ENCODE measurements around the gene CACNA2D3.

The CACNA2D3 gene

DNA sequence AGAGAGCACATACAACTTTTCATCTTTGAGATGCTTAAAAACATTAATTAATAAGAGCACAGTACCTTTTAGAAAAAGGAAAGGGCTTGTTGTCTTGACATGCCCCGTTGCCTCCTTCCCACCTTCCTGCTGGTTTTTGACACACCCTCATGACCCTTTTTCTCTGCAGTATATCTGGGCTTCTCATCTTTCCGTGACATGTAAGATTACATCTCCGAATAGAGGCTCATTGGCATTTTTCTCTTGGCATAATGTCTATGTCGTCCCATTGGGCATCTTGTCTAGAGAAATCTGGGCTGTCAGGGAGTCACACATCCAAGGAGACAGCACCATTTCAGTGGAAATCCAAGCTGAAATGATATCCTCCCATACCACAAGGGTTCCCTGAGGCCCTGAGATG lies 741.4 kb downstream of the CACNA2D3 start:
- no peak for DNase-seq

DNA sequence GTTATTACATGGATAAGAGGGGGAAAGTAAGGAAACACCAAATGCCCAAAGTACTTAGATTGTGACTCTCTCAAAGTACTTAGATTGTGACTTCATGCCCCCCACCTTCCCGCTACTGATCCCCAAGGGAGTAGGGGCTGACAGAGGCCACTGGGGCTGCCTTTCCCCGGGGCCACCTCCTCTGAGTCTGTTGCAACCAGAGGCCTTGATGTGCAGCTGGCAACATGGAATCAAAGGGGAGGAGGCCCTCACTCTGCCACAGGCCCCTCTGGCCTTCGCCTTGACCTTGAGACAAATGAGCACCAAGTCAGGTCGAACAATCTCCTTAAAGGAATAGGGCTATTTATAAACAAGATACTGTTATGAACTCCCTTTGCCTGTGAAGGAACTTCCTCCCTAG lies 743.0 kb downstream of the CACNA2D3 start:
- no peak for DNase-seq

DNA sequence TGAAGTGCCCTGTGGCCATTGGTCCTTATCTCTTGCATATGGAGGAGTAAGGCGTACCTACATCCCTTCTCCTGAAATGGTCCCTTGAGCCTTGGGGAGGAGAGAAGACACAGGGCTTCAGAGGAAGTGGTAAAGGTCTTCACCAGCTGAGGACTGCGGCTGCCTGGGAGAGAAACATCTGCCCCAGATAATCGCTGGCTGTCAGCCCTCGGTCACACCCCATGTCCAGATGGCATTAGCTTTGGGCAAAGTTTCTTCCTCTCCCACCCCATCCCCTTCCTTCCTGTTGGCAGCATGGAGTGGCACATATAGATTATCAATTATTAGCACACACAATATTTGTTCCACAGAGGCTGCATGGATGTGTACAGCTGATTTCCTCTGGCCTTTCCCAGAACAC lies 743.9 kb downstream of the CACNA2D3 start:
- no peak for DNase-seq

DNA sequence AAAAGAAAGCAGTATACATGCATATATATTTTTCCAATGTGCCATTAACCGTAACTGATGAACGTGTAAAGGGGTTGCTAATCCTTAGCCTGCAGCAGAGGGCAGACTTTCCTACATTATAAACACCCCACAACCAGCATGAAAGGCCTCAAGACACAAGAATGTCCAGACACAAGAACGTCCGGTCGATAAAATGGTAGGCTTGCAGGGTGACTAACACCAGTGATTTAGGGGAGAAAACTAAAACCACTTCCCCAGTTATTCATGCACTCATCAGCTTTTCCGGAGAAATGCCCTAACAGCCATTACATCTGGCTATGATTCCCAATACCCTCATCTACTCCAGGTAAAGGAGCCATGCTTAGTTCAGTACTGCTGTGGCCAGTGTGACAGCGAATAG lies 748.1 kb downstream of the CACNA2D3 start:
- no peak for DNase-seq

DNA sequence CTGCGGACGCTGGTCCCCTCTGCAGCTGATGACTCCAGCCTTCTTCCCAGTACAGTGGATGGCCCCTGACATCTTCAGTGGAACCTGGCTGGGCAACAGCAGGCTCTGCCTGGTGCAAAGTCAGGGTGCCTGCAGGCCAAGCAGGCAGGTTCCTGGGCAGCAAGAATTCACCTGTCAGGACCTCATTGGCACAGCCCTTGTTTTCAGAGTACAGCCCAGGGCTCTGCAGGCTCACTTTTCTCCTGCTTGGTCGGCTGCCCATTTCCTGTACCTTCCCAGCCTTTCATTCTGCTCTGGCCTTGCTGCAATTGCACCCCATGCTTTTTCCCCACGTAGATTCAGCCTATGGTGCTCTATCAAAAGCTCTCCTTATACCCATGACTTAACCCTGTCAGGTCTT lies 749.5 kb downstream of the CACNA2D3 start:
- DNase-seq = no peak

DNA sequence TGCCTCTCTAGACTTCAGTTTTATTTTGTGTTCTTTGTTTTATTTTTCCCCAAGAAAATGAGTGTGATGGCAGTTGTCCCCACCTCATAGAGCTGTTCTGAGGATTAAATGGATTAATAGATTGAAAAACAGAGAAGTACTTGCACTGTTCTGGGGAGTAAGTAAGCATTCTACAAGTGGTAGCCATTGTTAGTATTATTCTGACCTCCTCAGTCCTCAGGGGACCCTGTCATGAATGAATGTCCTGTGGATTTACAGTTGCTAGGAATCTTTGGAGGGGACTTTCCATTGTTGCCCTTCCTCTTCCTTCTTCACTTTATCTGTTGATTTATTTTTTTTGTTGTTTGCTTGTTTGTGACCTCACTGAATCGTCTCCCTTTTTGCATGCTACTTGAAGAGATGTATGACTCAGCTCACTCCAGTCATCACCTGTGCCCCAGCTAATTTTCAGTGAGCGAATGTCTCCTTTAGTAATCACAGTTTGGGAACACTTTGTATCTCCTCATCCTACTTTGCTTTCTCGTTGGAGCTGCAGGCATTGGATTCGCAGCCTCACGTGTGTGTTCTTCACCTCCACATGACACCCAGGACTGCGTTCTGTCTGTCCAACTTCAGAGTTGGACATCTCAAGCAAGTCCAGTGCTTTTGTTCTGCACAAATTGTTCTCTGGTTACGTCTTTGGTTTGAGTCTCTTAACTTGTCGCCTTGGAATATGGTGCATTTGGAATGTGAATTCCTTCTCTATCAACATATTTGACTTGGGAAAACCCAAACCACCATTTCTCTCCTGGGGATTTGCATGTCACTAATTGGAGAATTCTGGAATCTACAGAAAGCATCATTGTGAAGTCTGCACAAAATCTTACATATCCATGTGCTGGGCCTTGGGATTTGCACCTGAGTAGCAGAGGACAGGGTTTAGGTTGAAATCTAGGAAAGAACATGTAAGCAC lies 751.0 kb downstream of the CACNA2D3 start:
- DNase-seq = no peak

DNA sequence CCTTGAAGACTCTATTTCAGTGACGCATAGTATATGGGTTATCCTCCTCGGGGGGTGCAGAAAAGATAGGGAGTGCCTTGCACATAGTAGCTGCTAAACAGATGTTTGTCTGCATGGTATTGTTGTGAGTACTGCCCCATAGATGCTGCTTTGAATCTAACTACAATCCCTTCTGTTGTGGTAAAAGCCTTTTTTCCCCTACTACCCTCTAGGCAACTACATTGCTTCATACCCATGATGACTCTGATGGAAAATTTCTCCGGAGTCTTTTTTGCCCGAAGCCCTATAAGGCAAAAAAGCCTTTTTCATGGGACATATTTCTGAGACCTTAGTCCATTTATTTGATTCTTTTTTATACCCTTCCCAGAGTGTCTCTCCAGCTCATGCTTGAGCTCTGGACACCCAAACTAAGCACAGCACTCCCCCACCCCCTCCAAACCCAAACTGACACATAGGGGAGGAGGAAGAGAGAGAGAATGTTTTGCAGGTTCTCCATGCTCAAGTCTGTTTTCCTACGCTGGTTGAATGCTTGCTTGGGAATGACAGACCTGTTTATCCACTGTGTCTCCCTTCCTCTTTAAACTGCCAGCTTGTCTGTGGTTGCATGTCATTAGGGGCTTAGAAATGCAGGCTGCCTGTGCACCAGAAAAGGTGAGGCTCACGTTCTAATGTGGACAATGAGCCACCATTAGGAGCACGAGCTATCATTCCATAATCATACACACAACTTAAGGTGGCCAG lies 752.6 kb downstream of the CACNA2D3 start:
- no peak for DNase-seq

DNA sequence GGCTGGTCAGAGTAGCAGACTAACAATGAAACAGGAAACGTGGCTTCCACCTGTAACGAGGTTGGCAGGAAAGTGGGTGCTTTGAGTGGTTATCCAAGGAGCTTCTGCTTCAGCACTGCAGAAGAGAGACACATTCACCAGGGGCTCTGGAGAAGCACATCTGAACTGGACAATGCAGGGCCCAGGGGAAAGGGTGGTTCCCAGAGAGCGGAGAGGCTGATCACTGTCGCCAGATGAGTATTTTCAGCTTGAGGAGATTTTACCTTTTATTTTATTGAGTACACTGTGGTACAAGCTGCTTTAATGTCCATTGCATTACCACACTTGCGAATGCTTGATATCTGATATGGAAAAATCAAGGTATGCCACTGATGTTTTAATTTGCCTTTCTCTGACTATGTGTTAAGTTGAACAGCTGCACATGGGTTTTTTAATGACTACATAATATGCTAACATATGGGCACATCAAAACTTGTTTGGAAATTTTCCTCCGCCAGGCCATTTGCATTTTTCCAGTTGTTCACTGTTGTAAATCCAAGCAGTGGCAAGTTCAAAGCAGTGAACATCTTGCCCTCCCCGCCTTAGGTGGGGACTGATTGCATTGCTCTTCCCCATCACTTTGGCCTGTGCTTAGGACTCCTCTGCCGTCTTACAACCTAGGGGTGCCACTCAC lies 753.4 kb downstream of the CACNA2D3 start:
- DNase-seq = no peak

DNA sequence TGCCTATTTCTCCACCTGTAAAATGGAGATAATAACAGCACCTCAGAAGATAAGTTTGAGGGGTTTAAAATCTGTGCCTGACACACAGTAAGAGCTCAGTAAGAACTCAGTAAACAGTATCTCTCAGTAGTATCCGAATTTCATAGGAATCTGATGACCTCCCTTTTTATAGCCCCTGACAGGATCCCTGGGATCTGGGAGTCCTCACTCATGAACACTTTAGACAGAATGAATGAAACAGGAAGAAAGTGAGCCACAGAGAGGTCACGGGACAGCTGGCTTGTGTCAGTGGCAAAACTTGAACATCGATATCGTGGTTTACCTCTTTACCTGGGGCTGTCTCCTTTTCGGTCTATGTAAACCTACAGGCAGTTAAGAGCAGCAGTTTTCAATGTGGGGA lies 754.3 kb downstream of the CACNA2D3 start:
- no peak for DNase-seq

DNA sequence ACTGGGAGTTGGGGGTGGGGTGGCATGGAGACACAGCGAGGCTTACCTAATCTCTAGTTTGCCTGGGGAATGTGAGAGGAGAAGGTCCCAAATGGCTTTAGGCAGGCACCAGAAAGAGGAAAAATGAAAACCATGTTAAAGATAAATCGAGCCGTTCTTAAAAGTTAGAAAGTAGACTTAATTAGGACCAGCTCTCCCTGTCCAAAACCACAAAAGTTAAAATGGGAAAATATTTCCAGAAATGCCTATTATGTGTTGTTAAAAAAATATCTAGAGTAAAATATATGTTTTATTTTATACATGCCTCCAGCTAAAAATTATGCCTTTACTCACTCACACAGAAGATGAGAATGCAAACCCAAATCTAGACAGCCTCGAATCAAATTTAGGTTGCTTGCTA lies 755.4 kb downstream of the CACNA2D3 start:
- DNase-seq = no peak

DNA sequence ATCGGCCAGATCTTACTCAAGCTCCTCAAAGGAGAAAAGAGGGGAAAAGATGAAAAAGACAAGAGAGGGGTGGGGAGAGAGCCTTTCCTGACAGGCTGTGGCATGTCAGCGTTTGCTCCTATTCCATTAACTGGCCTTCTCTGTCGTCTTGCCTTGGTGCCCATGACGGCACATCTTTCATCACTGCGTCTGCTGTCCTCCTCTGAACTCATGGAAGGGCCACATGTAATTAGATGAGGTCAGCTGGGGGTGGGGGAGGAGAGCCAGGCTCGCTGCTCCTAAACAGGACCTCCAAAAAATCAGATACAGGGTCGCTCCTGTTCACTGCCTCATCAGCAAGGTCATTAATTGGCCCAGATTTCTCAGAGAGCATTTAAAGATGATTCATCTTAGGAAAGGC lies 755.8 kb downstream of the CACNA2D3 start:
- DNase-seq = no peak

DNA sequence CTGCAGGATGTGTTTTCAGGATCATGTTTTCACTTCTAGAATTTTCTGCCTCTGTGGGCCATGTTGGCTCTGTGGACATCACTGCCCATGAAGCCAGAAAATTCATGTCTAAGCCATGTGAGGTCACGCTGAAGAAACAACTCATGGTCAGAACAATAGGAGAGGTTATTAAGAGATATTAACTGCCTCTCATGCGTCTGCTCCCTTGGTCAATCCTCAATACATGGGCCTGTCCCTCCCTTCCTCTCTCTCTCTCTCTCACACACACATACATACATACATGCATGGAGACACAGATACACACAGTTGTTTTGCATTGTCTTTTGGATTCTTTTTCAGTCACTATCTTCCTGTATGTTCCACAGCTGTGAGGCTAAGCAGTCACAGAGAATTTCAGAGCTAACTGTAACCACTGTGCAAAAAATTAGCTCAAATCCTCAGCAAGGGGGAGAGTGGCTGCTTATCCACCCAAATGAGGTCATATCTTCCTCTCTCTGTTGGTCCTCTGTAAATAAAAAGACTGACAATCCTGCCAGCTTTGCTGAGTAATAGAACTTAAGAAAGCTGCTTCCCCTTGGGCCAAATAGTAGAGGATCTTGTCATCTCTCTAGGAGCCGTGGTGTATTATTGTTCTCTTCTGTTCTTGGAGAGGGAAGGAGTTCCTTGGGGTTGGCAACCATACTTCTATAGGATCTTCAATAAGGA lies 759.9 kb downstream of the CACNA2D3 start:
- DNase-seq = no peak

DNA sequence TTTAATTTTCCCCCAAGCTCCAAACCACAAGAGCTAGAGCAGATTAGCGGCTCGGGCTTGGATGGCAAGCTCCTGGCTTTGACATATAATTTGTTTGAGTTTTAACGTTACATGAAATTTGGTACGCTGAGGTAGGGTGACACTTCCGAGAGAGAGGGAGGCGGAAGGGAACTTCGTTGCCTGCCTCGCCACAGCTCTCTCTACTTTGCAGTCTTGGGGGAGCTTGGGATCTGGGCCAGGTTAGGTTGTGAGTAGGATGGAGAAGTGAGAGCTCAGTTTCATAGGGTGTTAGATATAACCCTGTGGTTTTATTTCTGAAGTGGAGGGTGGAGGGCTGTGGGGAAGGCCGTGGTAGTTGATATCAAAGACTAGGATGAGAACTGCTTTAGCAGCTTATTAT lies 765.8 kb downstream of the CACNA2D3 start:
- no peak for DNase-seq

DNA sequence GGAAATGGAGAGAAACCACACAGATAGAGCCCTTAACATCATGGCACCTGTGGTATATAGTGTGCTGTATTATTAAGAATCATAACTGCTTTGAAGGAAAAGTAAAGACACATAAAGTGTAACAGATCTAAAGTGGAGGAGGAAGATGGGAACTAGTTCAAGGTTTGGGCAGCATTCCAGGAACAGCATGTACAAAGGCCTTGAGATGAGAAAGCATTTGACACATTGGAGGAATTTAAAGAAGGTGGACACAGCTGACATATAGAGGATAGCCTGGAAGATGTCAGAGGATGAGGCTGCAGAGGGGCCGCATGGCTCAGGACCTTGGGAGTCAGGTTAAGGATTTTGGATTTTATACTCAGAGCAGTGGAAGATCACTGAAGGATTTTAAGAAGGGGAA lies 766.5 kb downstream of the CACNA2D3 start:
- no peak for DNase-seq

DNA sequence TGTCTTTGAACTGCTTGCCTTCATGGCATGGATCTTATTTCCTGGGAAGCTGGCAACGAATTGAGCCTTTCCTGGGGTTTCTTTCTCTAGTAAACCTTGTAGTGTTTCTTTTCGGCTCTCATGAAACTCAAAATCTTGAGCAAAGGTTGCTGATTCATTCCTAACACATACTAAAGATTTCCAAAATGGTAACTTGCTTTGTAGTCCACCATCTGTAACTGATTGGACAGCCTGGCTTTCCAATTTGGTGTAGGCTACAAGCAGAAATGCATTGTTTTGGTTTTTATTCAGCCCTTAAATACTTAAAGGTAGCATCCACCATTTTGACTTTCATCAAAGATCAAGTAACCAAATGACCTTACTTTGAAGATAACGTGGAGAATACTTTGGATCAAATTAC lies 767.4 kb downstream of the CACNA2D3 start:
- no peak for DNase-seq

DNA sequence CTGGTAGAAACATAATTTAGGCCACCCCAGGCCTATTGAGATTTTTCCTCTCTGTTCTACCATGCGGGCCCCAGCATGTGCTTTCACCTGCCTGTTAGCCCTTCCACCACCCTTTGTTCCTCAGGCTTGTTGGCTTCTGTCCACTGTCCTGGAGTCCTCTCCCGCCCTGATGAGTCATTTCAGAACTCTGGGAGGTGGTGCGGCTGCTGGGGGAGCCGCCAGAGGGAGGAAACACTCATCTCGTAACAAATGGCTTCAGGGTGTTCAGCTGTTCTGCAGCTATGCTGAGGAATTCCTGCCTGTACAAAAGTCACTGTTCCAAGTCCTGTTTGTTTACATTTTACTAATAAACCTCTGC lies 769.2 kb downstream of the CACNA2D3 start:
- DNase-seq = no peak

DNA sequence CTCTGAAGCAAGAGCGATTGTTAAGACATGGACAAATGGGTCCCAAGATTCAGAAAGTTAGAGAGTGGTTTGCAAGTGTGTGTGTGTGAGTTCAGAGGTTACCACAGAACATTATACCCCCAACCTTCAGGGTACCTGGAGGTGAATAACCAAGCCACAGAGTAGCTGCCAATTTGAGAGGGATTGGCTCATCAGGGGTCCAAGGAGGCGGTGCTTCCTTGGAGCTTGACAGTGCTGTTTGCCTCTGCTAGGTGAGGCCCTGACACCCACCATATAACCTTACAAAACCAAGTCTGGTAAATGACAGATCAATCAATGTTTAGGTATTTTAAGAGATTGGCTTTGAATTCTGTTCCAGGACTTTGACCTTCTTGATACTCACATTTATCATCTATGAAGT lies 769.8 kb downstream of the CACNA2D3 start:
- DNase-seq = no peak

DNA sequence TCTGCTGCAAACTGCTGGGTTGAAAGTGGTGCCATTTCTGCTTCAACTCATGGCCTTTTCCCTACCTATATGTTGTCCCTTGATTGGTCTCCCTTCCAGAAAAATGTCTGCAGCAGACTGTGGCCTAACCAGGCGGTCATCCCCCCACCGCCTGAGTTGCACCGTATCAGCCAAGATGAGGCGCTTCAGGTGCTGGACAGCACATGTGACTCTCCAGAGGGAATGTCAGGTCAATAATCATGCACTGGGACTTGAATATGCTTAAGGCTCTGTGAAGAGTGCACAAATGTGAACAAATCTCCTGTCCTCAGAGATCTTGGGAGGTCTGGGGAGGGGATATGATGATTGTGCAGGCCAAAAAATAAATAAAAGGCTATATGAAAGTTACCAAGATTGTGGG lies 773.3 kb downstream of the CACNA2D3 start:
- no peak for DNase-seq

DNA sequence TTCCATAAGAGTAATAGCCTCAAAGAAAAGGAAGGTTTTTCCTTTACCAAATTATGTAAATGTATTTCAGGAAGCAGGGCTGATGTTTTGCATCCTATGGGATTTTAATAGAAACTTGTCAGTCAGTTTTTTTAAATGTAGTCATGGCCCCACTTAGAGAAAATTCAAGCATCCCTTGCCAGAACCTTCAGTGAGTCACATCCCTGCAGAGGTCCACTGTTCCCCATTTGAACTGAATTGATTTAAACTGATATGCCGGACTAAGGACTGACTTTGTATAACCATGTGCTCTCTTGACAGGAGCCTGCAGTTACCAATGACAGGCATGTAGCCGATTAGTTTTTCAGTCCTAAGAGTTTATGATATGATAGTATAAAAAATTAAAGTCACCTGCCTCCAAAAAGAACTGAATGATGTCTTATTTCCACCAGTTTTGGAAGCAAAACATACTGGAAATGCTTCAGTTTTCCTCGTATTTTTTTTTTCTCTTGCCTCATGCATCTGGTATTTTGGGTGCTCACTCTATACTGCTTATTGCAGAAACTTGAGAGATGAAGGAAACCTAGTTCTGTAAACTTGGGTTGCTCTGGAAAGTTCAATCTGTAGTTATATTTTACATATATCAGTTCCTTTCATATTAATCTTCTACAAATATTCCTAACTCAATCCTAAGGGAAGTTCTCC lies 774.8 kb downstream of the CACNA2D3 start:
- no peak for DNase-seq

DNA sequence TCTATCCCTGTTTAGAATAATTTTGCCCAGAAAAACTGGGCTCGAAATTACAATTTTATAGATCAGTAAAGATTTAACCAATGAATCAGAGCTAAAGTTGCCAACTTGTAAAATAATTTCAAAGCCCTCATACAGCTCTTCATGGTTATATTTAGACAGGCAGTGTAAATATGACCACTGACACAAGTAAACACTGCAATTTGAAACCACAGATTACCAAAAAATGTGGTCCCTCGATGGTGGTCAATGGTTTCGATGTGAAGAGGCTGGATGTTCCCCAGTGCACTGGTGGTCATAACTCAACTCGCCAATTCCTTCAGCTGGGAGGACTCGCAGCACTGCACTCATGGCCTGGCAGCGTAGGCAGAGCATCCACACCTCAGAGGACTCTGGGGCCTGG lies 776.9 kb downstream of the CACNA2D3 start:
- no peak for DNase-seq

DNA sequence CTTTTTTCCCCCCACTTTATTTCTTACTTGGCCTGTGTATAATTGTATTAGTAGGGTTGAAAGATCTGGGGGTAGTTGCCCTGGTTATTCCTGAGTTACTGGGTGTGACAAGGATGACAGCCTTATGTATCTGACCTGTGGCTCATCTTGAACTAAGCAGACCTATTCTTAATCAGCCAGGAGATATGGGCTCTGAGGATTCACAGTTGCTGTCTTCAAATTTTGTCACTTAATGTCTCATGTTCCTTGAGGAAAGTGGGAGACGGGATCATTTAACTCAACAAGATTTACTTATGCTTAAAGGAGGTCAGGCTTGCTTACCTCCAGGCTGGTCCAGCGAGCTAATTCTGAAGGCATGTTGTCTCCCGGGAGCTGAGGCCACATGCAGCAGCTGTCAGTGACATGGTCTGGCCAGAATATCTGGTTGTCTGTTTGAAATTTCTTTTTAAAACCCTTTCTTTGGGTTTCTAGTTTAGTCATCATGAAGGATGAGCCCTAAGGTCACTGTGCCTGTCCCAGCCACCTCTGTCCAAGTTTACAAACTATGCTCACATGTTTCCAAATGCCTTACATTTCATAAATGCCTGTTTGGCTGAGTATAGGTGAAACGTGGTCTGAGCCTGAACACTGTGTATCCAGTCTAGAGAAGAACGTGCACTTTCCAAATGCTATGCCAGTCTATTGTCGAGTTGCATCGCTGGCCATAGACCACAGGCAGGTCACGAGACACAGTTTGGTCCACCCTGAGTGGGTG lies 778.7 kb downstream of the CACNA2D3 start:
- no peak for DNase-seq

Data from activated CD4-positive, CD25-positive, alpha-beta regulatory T cell treated with anti-CD3 and anti-CD28 coated beads, Interleukin-2, amount 50 U/mL, for 72 hours (primary cell).